ENCODE measurements around the gene DHRS4L2.
"Not testable (repeated sequence)": the region's sequence is repeated elsewhere in the genome, so short reads cannot be mapped to it uniquely, and the experiment has no call there.

The DHRS4L2 gene

GRCh38 chr14:23974041-23974440, 14.7 kb upstream of the DHRS4L2 start:
- DNase-seq = not testable (repeated sequence)

GRCh38 chr14:23977208-23977607, 11.5 kb upstream of the DHRS4L2 start:
- DNase-seq = not testable (repeated sequence)

GRCh38 chr14:23981951-23982813, 6.5 kb upstream of the DHRS4L2 start:
- not testable (repeated sequence) for DNase-seq

GRCh38 chr14:23984891-23985602, 3.7 kb upstream of the DHRS4L2 start:
- no peak for DNase-seq

- DNase-seq = not testable (repeated sequence)
Measured at GRCh38 chr14:23988223-23988606, 514 bp upstream of the DHRS4L2 start.

GRCh38 chr14:23989734-23990445, 1.2 kb downstream of the DHRS4L2 start:
- DNase-seq = not testable (repeated sequence)

GRCh38 chr14:23990961-23991360, 2.2 kb downstream of the DHRS4L2 start:
- not testable (repeated sequence) for DNase-seq

- DNase-seq = not testable (repeated sequence)
Measured at GRCh38 chr14:23993042-23993441, 4.3 kb downstream of the DHRS4L2 start.

GRCh38 chr14:23996009-23996408, 7.3 kb downstream of the DHRS4L2 start:
- DNase-seq = not testable (repeated sequence)

GRCh38 chr14:23996825-23997224, 8.1 kb downstream of the DHRS4L2 start:
- not testable (repeated sequence) for DNase-seq

GRCh38 chr14:23999640-24000039, 10.9 kb downstream of the DHRS4L2 start:
- DNase-seq = not testable (repeated sequence)

GRCh38 chr14:24001078-24001477, 12.3 kb downstream of the DHRS4L2 start:
- not testable (repeated sequence) for DNase-seq

- not testable (repeated sequence) for DNase-seq
Measured at GRCh38 chr14:24001679-24002078, 12.9 kb downstream of the DHRS4L2 start.

- DNase-seq = not testable (repeated sequence)
Measured at GRCh38 chr14:24006471-24006816, 17.7 kb downstream of the DHRS4L2 start.

GRCh38 chr14:24006817-24007652, 18.3 kb downstream of the DHRS4L2 start:
- not testable (repeated sequence) for DNase-seq

GRCh38 chr14:24011051-24011450, 22.3 kb downstream of the DHRS4L2 start:
- no peak for DNase-seq

- not testable (repeated sequence) for DNase-seq
Measured at GRCh38 chr14:24012726-24013273, 24.1 kb downstream of the DHRS4L2 start.

- peak; percentile 83 for DNase-seq
Measured at GRCh38 chr14:24013654-24014514, 25.2 kb downstream of the DHRS4L2 start.

GRCh38 chr14:24015745-24016144, 27.0 kb downstream of the DHRS4L2 start:
- DNase-seq = not testable (repeated sequence)

- DNase-seq = not testable (repeated sequence)
Measured at GRCh38 chr14:24018978-24019377, 30.2 kb downstream of the DHRS4L2 start.

- DNase-seq = not testable (repeated sequence)
Measured at GRCh38 chr14:24019944-24020343, 31.2 kb downstream of the DHRS4L2 start.

Measured in NCI-H1694 (cell line).